Activated CD8-positive, alpha-beta memory T cell treated with anti-CD3 and anti-CD28 coated beads, Interleukin-2, amount 50 U/mL, for 24 hours (primary cell): ENCODE data around the gene ATXN7L3.
A peak's percentile ranks its signal among the peaks of the same experiment; 100 is the strongest.

Source experiments
- DNase-seq: peaks from one replicate; pipeline ENCODE4 v3.0.0-alpha.2; 2020; ENCODE audit errors: extremely low read depth

ATXN7L3 gene

GRCh38 chr17:44218344-44219107 is 18.8 kb upstream of the ATXN7L3 start:
- peak; percentile 57 for DNase-seq

GRCh38 chr17:44217738-44218343 is 18.2 kb upstream of the ATXN7L3 start:
- DNase-seq = no peak

- DNase-seq = no peak
Measured at GRCh38 chr17:44216694-44217093, 17.0 kb upstream of the ATXN7L3 start.

- no peak for DNase-seq
Measured at GRCh38 chr17:44216173-44216572, 16.5 kb upstream of the ATXN7L3 start.

- DNase-seq = no peak
Measured at GRCh38 chr17:44214896-44215295, 15.2 kb upstream of the ATXN7L3 start.

- DNase-seq = no peak
Measured at GRCh38 chr17:44214230-44214494, 14.5 kb upstream of the ATXN7L3 start.

GRCh38 chr17:44213403-44214229 is 13.9 kb upstream of the ATXN7L3 start:
- DNase-seq = no peak

GRCh38 chr17:44212507-44213402 is 13.1 kb upstream of the ATXN7L3 start:
- DNase-seq = no peak

GRCh38 chr17:44211281-44212265 is 11.9 kb upstream of the ATXN7L3 start:
- no peak for DNase-seq

GRCh38 chr17:44210342-44211192 is 10.9 kb upstream of the ATXN7L3 start:
- peak; percentile 63 for DNase-seq

GRCh38 chr17:44209786-44210341 is 10.2 kb upstream of the ATXN7L3 start:
- peak; percentile 13 for DNase-seq

GRCh38 chr17:44207743-44208142 is 8.1 kb upstream of the ATXN7L3 start:
- DNase-seq = no peak

GRCh38 chr17:44207319-44207718 is 7.6 kb upstream of the ATXN7L3 start:
- DNase-seq = no peak

- DNase-seq = no peak
Measured at GRCh38 chr17:44206825-44207155, 7.1 kb upstream of the ATXN7L3 start.

GRCh38 chr17:44205962-44206824 is 6.5 kb upstream of the ATXN7L3 start:
- DNase-seq = no peak

GRCh38 chr17:44204441-44204882 is 4.8 kb upstream of the ATXN7L3 start:
- DNase-seq = no peak

GRCh38 chr17:44203731-44204440 is 4.2 kb upstream of the ATXN7L3 start:
- DNase-seq = no peak

- no peak for DNase-seq
Measured at GRCh38 chr17:44202756-44203155, 3.1 kb upstream of the ATXN7L3 start.
